ENCODE data around the gene MOK.

DNA sequence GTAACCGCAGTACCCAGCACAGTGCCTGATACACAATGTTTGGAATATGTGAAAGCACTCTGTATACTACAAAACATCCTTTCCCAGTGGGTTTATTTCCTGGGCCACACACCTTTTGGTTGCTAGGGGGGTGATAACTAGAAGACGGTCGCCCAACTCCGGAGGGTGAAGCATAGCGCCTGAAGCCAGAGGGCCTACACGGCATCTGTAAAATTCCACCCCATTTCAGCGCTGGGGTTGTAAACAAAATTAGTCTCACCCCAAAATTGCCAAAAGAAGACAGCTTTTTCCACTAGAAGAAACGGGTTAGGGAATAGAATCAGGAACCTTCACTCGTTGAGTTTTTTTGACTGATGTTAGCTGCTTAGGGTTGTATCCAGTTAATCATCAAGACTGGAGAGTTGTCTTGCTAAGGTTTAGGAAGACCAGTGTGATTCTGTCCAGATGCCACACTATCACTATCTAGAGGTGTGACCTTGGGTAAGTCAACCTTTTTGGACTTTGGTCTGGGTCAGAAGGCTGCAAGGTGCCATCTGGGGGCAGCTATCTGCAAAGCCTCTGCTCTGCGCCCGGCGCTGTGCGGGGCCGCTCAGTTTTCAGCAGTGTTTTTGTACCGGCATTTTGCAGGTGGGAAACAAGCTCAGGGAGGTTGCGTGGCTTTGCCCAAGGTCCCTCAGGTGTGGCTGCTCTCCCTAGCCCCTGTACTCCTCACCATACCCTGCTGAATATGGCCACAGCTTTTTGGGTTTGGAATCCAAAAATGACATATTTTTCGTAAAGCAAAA, 15.9 kb upstream of the MOK start:
- TF ChIP-seq, protein P1, sequence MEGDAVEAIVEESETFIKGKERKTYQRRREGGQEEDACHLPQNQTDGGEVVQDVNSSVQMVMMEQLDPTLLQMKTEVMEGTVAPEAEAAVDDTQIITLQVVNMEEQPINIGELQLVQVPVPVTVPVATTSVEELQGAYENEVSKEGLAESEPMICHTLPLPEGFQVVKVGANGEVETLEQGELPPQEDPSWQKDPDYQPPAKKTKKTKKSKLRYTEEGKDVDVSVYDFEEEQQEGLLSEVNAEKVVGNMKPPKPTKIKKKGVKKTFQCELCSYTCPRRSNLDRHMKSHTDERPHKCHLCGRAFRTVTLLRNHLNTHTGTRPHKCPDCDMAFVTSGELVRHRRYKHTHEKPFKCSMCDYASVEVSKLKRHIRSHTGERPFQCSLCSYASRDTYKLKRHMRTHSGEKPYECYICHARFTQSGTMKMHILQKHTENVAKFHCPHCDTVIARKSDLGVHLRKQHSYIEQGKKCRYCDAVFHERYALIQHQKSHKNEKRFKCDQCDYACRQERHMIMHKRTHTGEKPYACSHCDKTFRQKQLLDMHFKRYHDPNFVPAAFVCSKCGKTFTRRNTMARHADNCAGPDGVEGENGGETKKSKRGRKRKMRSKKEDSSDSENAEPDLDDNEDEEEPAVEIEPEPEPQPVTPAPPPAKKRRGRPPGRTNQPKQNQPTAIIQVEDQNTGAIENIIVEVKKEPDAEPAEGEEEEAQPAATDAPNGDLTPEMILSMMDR (IDR thresholded peaks at IDR 0.05), result no peak
- no peak for TF ChIP-seq POLR2A (IDR thresholded peaks at IDR 0.05)

All from ovary (tissue), 3 donors.